ENCODE measurements around the gene ADGRL3. TPM values are rescaled to one million over a fixed set of nuclear protein-coding genes. Genes with fewer than 3 reads are reported as not detected.
"Not testable (repeated sequence)": the region's sequence is repeated elsewhere in the genome, so short reads cannot be mapped to it uniquely, and the experiment has no call there.

ADGRL3 gene
- total and polyA plus RNA-seq, 12 donors: 2.4 to 182 (median 22.1) TPM

DNA sequence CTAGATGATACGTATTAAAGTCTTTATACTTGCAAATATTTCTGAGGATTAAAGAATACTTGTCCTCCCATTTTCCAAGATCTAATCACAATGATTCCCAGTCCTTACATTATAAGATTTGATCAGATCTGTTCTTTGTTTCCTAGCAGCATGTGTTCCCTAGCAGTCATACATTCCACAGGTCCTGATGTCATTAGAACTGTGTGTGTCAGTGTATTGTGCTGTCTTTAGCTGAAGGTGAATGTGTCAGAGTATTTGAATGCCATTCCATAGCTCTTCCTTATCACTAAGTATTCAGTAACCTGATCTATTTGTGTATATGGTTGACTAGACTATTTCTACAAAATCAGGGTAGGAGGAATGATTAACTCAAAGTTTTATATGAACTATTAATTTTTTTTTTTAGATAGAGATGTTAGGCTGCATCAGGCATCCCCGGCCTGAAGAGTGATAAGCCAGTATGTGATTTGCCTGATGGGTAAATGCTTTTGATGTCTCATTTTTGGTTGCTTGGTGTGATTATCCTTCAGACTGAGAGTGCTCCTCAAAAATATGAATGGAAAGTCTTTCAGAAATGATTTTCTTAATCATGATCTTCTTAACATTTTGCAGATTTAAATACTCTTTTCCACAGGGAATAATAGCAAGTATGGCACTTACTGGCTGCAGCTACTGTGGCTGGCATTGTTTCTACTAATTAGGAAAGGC is 4.4 kb downstream of the ADGRL3 start:
- Histone ChIP-seq H3K27ac (peak overlapping the region in 1 of 5 donors; percentile 16), H3K9me3 (replicated peaks in 1 of 3) (no peaks in the 10 kb centered on the region), H3K4me1 (replicated peaks in 1 of 2) (peaks cover 0 to 8% of the 10 kb centered on the region in 2 donors), H3K4me3 (no peak overlapping the region), H3K27me3 (no peaks in the 10 kb centered on the region), H3K36me3 (replicated peaks in 1 of 2) (no peaks in the 10 kb centered on the region)
- no peak for TF ChIP-seq POLR2A (IDR thresholded peaks at IDR 0.05)
- TF ChIP-seq, protein P1, sequence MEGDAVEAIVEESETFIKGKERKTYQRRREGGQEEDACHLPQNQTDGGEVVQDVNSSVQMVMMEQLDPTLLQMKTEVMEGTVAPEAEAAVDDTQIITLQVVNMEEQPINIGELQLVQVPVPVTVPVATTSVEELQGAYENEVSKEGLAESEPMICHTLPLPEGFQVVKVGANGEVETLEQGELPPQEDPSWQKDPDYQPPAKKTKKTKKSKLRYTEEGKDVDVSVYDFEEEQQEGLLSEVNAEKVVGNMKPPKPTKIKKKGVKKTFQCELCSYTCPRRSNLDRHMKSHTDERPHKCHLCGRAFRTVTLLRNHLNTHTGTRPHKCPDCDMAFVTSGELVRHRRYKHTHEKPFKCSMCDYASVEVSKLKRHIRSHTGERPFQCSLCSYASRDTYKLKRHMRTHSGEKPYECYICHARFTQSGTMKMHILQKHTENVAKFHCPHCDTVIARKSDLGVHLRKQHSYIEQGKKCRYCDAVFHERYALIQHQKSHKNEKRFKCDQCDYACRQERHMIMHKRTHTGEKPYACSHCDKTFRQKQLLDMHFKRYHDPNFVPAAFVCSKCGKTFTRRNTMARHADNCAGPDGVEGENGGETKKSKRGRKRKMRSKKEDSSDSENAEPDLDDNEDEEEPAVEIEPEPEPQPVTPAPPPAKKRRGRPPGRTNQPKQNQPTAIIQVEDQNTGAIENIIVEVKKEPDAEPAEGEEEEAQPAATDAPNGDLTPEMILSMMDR (IDR thresholded peaks at IDR 0.05): no peak
- intact Hi-C loops (cut with DNase I): no loop called here
- WGBS, 4 donors: 64 to 79% (median 72%) methylated on average over 2 of the region's 2 CpGs
- DNase-seq: no peak

DNA sequence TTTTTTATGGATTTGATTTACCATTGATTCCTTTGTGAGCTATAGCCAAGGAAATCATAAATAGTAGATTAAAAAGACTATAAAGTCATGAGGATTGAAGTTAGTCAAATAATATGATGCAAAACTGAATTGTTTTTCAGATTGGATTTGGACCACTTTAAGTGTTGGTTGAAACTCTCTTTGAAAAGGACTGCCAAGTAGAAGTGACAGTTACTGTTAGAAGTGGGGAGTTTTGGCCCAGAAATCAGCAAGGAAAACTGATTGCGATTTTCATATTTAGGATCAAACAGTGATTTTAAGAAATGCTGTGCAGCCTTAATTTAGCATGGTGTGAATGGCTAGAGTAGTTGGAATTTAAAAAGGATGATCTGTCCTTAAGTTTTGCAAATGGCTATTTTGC is 4.9 kb downstream of the ADGRL3 start:
- no peaks in the 10 kb centered on the region for H3K36me3 ChIP-seq (replicated peaks in 1 of 2)
- intact Hi-C loops (cut with DNase I): no loop called here
- no peak for DNase-seq
- no peak overlapping the region for H3K27ac ChIP-seq
- WGBS, 4 donors: 86 to 94% (median 90%) methylated on average over 1 of the region's 1 CpG
- H3K9me3 ChIP-seq (replicated peaks in 1 of 3): no peaks in the 10 kb centered on the region
- H3K4me1 ChIP-seq (replicated peaks in 1 of 2): peaks cover 0 to 8% of the 10 kb centered on the region in 2 donors
- no peaks in the 10 kb centered on the region for H3K27me3 ChIP-seq
- TF ChIP-seq, protein P1 (IDR thresholded peaks at IDR 0.05): no peak
- TF ChIP-seq POLR2A (IDR thresholded peaks at IDR 0.05): no peak
- no peak overlapping the region for H3K4me3 ChIP-seq

DNA sequence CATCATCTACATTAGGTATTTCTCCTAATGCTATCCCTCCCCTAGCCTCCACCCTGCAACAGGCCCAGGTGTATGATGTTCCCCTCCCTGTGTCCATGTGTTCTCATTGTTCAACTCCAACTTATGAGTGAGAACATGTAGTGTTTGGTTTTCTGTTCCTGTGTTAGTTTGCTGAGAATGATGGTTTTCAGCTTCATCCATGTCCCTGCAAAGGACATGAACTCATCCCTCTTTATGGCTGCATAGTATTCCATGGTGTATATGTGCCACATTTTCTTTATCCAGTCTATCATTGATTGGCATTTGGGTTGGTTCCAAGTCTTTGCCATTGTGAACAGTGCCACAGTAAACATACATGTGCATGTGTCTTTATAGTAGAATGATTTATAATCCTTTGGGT is 7.0 kb downstream of the ADGRL3 start:
- H3K27me3 ChIP-seq; H3K27ac ChIP-seq; H3K9me3 ChIP-seq (replicated peaks in 1 of 3); H3K4me3 ChIP-seq; intact Hi-C loops (cut with DNase I); H3K36me3 ChIP-seq (replicated peaks in 1 of 2); DNase-seq; H3K4me1 ChIP-seq (replicated peaks in 1 of 2): not testable (repeated sequence)

DNA sequence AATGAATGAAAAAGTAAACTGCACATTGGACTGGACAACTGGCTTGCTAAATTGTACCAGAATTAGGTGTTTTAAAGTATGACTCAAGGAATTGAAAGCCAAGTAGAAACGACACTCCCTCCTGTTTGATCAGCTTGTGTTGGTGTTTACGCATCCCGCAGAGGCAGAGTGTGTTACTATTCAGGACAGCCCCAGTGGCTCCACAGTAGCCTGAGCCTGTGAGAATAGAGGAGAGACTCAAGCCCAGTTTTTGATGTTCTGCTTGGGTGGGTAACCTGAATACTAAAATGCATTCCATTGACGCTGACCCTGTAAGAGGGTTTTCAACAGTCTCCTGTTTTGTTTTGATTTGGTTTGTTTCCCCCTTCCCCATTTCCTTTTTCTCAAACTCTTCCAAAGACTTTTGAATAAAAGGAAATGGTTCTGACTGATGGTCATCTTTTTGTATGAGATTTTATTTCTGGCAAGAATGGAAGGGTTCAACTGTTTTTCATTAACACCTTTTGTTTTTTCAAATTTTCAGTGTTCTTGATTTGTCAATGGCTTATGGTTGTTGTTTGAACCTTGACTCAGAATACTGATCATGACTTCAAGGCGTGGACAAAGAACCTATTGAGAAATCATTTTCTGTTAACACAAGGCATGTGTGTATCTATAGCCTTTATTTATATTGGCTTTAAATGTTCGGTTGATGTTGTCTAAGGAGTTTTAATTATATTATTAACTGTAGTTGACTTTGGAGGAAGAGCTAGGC is 10.2 kb downstream of the ADGRL3 start:
- H3K36me3 ChIP-seq (replicated peaks in 1 of 2): no peaks in the 10 kb centered on the region
- WGBS, 4 donors: 73 to 80% (median 78%) methylated on average over 6 of the region's 6 CpGs
- no peak for DNase-seq
- H3K4me1 ChIP-seq (replicated peaks in 1 of 2): no peaks in the 10 kb centered on the region
- H3K4me3 ChIP-seq: no peak overlapping the region
- no peaks in the 10 kb centered on the region for H3K27me3 ChIP-seq
- H3K27ac ChIP-seq: no peak overlapping the region
- H3K9me3 ChIP-seq (replicated peaks in 1 of 3): no peaks in the 10 kb centered on the region
- TF ChIP-seq POLR2A (IDR thresholded peaks at IDR 0.05): no peak
- TF ChIP-seq, protein P1 (IDR thresholded peaks at IDR 0.05): no peak
- intact Hi-C loops (cut with DNase I): no loop called here

All from adrenal gland (tissue), 12 donors.